ENCODE results near the gene SMS. TPM values are rescaled to one million over a fixed set of nuclear protein-coding genes. Genes with fewer than 3 reads are reported as not detected.
A peak's percentile ranks its signal among the peaks of the same experiment; 100 is the strongest.

SMS gene
- total and polyA plus RNA-seq, 2 donors (not counting 1 experiment from before 2014, with no cell fraction given): 129 to 252 TPM

- no peaks in the 10 kb centered on the region for H3K9me3 ChIP-seq (ENCODE audit: control insufficient read depth, insufficient read depth, low read depth, low read length)
- no peaks in the 10 kb centered on the region for H3K79me2 ChIP-seq (ENCODE audit: control insufficient read depth, insufficient read depth, low read length)
- no peaks in the 10 kb centered on the region for H3K27me3 ChIP-seq (ENCODE audit: control insufficient read depth, insufficient read depth, low read length)
- no peak for DNase-seq (ENCODE audit: low read depth in 2 of 2)
- H3K4me2 ChIP-seq (ENCODE audit: extremely low read depth, insufficient read depth, low read length): no peak overlapping the region
- H3K4me3 ChIP-seq (replicated peaks in 1 of 4; ENCODE audit: control extremely low read depth in 1 of 4, insufficient read depth in 1 of 4, low read depth in 3 of 4, low read length in 4 of 4): no peak overlapping the region
- H3K9ac ChIP-seq (ENCODE audit: insufficient read depth, low read length): no peak overlapping the region
- H3K36me3 ChIP-seq (ENCODE audit: control insufficient read depth, insufficient read depth, low read length): no peaks in the 10 kb centered on the region
- no peak for TF ChIP-seq CTCF (conservative IDR thresholded peaks at IDR 0.05 in 1 of 2, IDR thresholded peaks at IDR 0.05 in 1 of 2; ENCODE audit: low read depth in 1 of 2, low read length in 2 of 2)
- TF ChIP-seq EZH2 (IDR thresholded peaks at IDR 0.05; ENCODE audit: low read length, missing control alignments): no peak
- no peak overlapping the region for H2AFZ ChIP-seq (ENCODE audit: low read length)
- no peaks in the 10 kb centered on the region for H3K4me1 ChIP-seq (ENCODE audit: control insufficient read depth, extremely low read depth, insufficient read depth, low read length)
- H4K20me1 ChIP-seq (ENCODE audit: control insufficient read depth, extremely low read depth, insufficient read depth, low read length): no peaks in the 10 kb centered on the region
- H3K27ac ChIP-seq (ENCODE audit: insufficient read depth, low read length): no peak overlapping the region
These were observed 41.8 kb downstream of the SMS start for GRCh38 chrX:21982311-21982710.

DNA sequence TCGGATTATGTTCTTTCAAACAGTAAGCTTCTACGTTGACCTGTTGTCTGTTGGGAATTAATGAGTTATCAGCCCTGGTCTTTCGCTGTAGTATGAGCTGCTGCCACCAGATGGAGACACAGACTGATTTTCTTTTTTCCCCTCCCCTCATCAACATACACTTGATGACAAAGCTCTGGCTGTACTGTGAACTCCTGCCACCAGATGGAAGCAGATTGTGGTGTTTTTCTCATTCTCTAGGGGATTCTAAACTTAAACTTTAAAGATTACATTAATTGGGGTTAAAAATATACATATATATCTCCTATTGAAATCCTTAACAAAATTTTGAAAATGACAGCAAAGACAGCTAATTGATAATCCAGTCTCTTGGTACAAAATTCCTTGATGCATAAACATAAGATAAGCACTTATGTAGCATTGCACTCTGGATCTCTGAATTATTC is 44.8 kb downstream of the SMS start:
- H3K4me3 ChIP-seq (replicated peaks in 1 of 4; ENCODE audit: control extremely low read depth in 1 of 4, insufficient read depth in 1 of 4, low read depth in 3 of 4, low read length in 4 of 4): no peak overlapping the region
- TF ChIP-seq EZH2 (IDR thresholded peaks at IDR 0.05; ENCODE audit: low read length, missing control alignments) (no peak), CTCF (conservative IDR thresholded peaks at IDR 0.05 in 1 of 2, IDR thresholded peaks at IDR 0.05 in 1 of 2; ENCODE audit: low read depth in 1 of 2, low read length in 2 of 2) (peak; percentile 77)
- H3K4me1 ChIP-seq (ENCODE audit: control insufficient read depth, extremely low read depth, insufficient read depth, low read length): no peaks in the 10 kb centered on the region
- no peaks in the 10 kb centered on the region for H4K20me1 ChIP-seq (ENCODE audit: control insufficient read depth, extremely low read depth, insufficient read depth, low read length)
- H3K27ac ChIP-seq (ENCODE audit: insufficient read depth, low read length): no peak overlapping the region
- peak; percentile 66 to 85 for DNase-seq (ENCODE audit: low read depth in 2 of 2)
- H2AFZ ChIP-seq (ENCODE audit: low read length): no peak overlapping the region
- H3K36me3 ChIP-seq (ENCODE audit: control insufficient read depth, insufficient read depth, low read length): no peaks in the 10 kb centered on the region
- no peaks in the 10 kb centered on the region for H3K27me3 ChIP-seq (ENCODE audit: control insufficient read depth, insufficient read depth, low read length)
- no peak overlapping the region for H3K9ac ChIP-seq (ENCODE audit: insufficient read depth, low read length)
- H3K9me3 ChIP-seq (ENCODE audit: control insufficient read depth, insufficient read depth, low read depth, low read length): no peaks in the 10 kb centered on the region
- no peak overlapping the region for H3K4me2 ChIP-seq (ENCODE audit: extremely low read depth, insufficient read depth, low read length)
- H3K79me2 ChIP-seq (ENCODE audit: control insufficient read depth, insufficient read depth, low read length): no peaks in the 10 kb centered on the region

DNA sequence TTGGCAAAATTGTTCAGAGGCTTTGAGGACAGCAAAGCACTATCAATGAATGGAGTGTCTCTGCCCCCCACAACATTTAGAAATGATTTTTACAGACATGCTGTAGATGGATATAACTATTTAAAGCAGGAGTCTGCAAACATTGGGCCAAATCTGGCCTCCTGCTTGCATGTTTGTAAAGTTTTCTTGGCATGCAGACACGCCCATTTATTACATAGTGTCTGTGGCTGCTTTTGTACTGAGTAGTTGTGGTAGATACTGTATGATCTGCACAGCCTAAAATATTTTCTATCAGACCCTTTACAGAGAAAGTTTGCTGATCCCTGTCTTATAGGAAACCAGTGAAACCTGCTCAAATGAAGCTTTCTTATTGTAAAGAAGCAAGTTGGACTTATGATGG is 46.1 kb downstream of the SMS start:
- no peaks in the 10 kb centered on the region for H3K79me2 ChIP-seq (ENCODE audit: control insufficient read depth, insufficient read depth, low read length)
- H3K9ac ChIP-seq (ENCODE audit: insufficient read depth, low read length): no peak overlapping the region
- no peaks in the 10 kb centered on the region for H3K4me1 ChIP-seq (ENCODE audit: control insufficient read depth, extremely low read depth, insufficient read depth, low read length)
- no peaks in the 10 kb centered on the region for H3K36me3 ChIP-seq (ENCODE audit: control insufficient read depth, insufficient read depth, low read length)
- no peak overlapping the region for H3K4me2 ChIP-seq (ENCODE audit: extremely low read depth, insufficient read depth, low read length)
- H3K27me3 ChIP-seq (ENCODE audit: control insufficient read depth, insufficient read depth, low read length): no peaks in the 10 kb centered on the region
- no peak overlapping the region for H2AFZ ChIP-seq (ENCODE audit: low read length)
- no peak overlapping the region for H3K27ac ChIP-seq (ENCODE audit: insufficient read depth, low read length)
- no peaks in the 10 kb centered on the region for H3K9me3 ChIP-seq (ENCODE audit: control insufficient read depth, insufficient read depth, low read depth, low read length)
- TF ChIP-seq EZH2 (IDR thresholded peaks at IDR 0.05; ENCODE audit: low read length, missing control alignments): no peak
- TF ChIP-seq CTCF (conservative IDR thresholded peaks at IDR 0.05 in 1 of 2, IDR thresholded peaks at IDR 0.05 in 1 of 2; ENCODE audit: low read depth in 1 of 2, low read length in 2 of 2): no peak
- no peak overlapping the region for H3K4me3 ChIP-seq (replicated peaks in 1 of 4; ENCODE audit: control extremely low read depth in 1 of 4, insufficient read depth in 1 of 4, low read depth in 3 of 4, low read length in 4 of 4)
- DNase-seq (ENCODE audit: low read depth in 2 of 2): peak; percentile 40 to 57
- no peaks in the 10 kb centered on the region for H4K20me1 ChIP-seq (ENCODE audit: control insufficient read depth, extremely low read depth, insufficient read depth, low read length)
